Measurements from ENCODE around the gene ANKRD40. TPM values are rescaled to one million over a fixed set of nuclear protein-coding genes. Genes with fewer than 3 reads are reported as not detected.
"Not testable (repeated sequence)": the region's sequence is repeated elsewhere in the genome, so short reads cannot be mapped to it uniquely, and the experiment has no call there.

The ANKRD40 gene, protein sequence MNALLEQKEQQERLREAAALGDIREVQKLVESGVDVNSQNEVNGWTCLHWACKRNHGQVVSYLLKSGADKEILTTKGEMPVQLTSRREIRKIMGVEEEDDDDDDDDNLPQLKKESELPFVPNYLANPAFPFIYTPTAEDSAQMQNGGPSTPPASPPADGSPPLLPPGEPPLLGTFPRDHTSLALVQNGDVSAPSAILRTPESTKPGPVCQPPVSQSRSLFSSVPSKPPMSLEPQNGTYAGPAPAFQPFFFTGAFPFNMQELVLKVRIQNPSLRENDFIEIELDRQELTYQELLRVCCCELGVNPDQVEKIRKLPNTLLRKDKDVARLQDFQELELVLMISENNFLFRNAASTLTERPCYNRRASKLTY
- polyA plus RNA-seq (2013, experiment 1 of 2; ENCODE audit: insufficient read length): 35.6 TPM
- polyA plus RNA-seq (2013, experiment 2 of 2; ENCODE audit: insufficient read length): 36.4 TPM

DNA sequence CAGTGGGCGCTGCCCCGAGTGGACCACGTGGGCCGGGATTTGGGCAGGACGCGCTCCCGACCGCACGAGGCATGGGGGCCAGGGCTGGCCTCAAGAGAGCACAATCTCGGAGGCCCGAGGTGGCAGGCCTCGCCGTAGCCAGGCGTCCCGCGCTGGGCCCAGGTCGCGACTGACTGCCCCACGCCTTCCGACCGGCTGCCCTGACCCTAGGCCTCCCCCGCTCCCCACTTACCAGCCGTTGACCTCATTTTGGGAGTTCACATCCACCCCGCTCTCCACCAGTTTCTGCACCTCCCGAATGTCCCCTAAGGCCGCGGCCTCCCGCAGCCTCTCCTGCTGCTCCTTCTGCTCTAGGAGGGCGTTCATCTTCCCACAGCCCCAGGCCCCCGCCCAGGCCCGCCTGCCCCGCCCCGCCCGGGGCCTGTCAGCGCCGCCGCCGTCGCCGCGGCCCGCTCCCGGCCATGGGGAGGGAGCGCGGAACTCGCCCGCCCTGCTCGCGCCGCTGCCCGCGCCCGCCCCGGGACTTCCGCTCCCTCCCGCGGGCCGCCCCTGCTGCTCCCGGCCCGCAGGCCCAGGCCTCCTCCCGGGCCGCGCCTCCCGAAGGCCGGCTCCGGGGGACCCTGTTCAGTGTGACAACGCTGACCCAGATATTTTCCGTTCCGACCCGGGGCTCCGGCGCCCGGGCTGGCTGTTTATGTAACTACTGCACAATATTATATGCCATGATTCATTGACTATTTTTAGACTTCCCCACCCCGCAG, at the start of gene ANKRD40:
TSS of gene ANKRD40 (minus strand) at position 626 of the 761 bp plus-strand sequence. CDS start at position 366, 260 bp downstream.
- peak; percentile 94 for DNase-seq

DNA sequence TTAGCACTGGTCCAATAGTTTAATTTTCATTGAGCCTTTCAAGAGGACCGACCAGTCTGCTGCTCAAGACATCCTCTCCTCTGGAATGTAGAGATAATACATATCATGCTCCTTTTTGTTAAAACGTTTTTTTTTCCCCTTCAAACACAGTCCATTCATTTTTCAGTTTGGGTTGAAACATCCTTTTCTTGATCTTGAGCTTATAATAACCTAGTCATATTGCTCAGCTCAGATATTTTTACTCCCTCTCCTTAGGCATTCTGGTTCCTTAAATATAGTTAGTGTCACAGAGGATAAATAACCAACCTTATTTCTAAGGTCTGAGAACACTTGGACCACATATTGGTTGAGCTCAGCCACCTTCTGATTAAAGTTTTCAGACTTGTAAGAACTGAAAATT, 46.8 kb upstream of the ANKRD40 start:
- DNase-seq: no peak

DNA sequence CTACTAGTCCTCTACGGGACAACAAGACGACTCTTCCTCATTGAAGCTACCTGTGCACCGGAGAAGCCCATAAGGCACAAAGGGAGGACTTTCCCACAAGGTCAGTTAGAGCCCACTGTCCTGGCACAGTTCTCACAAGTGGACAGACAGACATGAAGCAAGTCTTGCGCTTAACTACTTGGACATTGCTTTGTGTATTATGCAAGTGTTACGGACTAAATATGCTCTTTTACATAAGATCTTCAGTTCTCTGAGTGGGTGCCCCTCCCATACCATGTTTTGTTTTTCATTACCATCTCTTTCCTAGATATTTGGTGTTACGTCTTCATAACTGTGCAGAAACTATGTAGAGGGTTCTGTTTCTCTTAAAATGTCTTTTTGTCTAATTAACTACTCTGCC, 41.5 kb upstream of the ANKRD40 start:
- DNase-seq: no peak

DNA sequence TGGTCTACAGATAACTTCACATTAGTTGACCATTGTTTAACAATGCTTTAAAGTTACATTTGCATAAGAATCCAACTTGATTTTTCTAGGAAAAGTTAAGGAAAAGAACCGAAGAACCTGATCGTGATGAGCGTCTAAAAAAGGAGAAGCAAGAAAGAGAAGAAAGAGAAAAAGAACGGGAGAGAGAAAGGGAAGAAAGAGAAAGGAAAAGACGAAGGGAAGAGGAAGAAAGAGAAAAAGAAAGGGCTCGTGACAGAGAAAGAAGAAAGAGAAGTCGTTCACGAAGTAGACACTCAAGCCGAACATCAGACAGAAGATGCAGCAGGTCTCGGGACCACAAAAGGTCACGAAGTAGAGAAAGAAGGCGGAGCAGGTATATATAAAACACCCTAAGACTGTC, 37.9 kb upstream of the ANKRD40 start:
- DNase-seq: no peak

DNA sequence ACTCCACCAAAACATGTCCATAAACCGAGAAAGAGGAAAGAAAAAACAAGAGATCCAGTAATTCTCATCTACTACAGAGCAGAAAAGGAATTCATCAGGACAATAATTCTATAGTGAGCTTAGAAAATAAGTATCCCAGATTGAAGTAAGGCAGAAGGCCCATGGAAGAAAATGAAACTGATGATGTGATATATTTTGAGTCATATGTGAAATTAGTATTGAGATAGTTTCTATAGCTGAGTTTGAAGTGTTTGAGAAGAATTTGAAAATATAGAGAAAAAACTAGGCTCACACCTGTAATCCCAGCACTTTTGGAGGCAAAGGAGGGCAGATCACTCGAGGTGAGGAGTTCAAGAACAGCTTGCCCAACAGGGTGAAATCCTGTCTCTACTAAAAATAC, 31.4 kb upstream of the ANKRD40 start:
- DNase-seq: no peak

DNA sequence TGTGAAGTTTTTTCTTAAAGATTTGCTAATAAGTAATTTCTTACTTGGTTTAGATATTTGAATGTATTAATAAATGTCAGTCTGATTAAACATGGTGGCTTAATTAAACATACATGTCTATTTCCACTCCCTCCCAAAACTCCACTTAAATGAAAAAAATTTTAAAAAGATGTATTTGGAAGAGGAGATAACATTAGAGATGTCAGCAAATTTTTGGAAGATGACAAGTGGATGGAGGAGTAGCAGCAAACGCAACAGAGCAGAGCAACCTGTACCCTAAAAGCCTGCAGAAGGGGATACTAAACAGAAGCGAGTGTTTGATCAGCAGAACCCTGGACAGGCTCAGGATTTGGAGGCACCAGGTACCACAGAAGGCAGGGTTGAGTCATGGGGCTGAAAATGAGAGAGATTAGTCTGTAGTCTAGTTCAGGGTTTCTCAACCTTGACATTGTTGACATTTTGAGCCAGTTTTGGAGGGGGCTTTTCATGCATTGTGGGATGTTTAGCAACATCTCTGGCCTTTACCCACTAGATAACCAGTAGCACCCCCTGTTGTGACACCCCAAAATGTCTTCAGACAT, 29.5 kb upstream of the ANKRD40 start:
- DNase-seq: no peak

DNA sequence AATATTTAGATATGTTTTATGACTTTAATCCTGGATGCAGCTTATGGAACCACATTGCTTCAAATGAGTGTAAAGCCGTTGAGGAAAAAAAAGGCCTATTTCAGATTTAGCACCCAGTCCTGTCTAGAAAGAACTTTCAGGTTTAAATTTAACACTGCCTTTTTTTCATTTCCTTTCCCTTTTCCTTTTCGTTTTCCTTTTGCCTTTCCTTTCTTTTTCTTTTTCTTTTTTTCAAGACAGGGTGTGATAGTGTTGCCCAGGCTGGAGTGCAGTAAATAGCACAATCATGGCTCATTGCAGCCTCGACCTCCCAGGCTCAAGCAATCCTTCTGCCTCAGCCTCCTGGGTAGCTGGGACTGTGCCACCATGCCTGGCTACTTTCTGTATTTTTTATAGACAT, 27.6 kb upstream of the ANKRD40 start:
- DNase-seq: no peak

DNA sequence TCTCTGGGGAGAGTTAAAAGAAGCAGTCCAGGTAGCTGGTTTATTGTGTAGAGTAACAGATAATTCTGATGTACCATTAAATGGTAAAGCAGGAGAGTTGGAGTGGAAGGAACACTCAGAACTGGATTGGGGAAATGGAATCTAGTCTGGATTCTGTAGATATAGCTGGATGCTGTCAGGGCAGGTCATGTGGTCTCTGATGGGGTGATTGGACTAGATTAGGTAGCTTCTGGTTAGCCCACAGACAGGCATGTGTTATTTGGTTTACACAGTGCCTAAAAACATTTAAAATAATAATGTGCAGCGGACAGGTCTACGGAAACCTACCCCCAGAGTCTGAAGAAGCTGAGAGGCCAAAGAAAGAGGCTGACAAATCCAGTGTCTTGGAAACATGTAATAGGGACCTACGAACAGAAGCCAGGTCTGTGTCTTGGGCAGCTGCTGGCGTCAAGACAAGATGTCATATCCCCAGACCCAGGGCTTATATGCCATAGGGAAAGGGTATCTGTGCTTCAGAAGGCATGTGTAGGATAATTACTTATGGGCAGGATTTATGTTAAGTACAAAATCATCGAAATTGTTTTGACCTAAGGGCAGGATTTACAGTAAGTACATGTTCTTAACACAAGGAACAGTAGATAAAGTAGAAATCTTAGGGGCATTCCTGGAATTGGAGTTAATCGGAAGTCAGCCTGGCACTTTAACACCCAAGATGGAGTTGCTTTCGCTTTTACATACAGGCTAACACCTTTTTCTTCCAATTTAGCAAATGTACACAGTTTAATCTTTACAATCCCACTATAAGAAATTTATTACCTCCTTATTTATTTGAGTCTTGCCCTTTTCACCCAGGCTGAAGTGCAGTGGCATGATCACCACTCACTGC, 24.1 kb upstream of the ANKRD40 start:
- no peak for DNase-seq

DNA sequence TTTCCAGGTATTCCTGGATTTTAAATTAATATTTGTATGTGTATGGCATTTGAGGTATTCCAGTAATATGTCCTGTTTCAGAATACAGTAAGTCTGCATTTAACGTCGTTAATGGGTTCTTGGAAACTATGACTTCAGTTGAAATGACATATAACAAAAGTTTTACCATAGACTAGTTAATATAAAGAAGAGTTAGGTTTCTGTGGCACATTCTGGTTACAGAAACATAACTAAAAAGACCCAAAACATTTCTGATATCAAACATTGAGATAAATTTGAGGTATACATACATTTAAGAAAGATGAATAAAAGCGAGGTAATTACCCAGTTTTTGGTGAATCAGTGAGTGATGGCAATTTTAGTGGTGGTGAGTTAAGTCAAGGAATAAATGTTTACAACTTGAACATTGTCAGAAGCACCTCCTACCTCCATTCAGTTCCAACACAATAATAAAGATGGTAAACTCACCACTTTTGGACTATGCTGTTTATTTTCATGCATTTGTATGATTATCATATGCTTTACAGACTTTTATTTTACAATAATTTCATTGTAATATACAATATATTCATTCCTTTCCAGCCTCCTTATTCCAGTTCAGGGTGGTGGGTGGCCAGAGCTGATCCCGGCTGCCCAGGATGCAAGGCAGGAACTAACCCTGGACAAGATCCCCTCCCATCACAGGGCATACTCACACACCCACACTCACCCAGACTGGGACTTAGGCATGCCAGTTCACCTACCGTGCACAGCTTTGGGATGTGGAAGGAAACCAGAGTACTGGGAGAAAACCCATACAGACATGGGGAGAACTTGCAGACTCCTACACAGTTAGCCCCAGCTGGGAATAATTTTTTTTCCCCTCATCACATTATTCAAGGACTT, 21.4 kb upstream of the ANKRD40 start:
- no peak for DNase-seq

DNA sequence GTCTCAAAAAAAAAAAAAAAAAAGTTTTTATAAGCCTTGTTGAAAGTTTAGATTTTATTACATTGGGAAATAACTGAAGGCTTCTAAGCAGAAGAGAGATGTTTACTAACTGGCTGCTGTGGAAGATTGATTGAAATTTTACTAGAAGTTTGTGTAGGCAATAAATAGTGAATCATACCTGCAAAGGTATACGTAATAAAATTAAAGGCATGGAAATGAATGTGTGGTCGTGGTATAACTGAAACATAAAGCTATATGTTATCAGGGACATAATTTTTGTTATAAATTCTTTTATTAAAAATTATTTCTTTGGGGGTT, 20.4 kb upstream of the ANKRD40 start:
- no peak for DNase-seq

DNA sequence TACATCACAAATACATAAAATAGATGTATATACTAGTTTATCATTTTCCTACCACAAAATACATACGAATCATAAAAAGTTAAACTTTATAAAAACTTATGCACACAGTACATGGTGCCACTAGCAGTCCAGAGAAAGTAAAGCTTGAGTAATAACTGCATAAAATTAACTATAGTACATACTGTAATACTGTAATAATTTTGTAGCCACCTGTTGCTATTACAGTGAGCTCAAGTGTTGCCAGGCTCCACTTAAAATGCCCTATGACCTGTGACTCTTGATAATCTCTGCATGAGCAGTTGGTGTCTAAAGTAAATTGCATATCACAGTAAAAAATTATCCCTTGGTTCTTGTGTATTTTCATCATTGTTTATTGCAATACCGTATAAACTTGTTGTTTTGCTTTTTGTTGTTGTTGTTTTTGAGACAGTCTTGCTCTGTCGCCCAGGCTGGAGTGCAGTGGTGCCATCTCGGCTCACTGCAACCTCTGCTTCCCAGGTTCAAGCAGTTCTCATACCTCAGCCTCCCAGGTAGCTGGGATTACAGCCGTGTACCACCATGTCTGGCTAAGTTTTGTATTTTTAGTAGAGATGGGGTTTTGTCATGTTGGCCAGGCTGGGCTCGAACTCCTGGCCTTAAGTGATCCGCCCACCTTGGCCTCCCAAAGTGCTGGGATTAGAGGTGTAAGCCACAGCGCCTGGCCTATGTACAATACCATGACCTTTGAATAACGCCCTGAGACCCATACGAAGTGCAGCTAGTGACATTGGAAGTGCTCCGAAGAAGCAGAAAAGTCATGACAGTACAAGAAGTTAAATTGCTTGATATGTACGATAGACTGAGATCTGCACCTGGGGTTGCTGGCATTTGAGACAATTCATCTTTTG, 18.3 kb upstream of the ANKRD40 start:
- no peak for DNase-seq

DNA sequence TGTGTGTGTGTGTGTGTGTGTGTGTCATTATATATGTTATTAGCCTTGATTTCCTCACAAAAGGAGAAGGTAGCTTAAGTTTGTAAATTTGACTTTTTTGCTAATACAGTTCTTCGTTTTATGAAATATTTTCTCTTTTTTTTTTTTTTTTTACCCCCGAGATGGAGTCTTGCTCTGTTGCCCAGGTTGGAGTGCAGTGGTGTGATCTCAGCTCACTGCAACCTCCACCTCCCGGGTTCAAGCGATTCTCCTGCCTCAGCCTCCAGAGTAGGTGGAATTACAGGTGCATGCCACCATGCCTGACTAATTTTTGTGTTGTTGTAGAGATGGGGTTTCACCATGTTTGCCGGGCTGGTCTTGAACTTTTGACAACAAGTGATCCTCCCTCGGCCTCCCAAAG, 16.9 kb upstream of the ANKRD40 start:
- DNase-seq: not testable (repeated sequence)

DNA sequence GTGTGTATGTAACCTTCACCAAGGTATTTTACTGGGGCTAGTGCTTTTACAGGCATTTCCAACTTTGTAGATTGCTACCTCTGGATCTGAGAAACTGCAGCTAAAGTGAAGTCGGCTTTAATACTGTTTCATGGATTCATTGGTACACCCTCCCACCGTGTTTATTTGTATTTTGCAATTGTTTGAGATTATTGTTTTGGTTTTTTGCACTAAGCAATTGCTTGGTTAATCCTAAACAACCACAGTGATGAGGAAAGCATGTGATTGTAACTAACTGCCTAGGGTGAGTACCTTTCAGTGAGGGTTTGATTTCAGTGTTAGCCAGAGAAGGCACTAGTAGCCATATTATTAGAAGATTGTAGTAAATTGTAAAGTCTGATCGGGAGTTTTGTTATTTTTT, 15.0 kb upstream of the ANKRD40 start:
- DNase-seq: no peak

DNA sequence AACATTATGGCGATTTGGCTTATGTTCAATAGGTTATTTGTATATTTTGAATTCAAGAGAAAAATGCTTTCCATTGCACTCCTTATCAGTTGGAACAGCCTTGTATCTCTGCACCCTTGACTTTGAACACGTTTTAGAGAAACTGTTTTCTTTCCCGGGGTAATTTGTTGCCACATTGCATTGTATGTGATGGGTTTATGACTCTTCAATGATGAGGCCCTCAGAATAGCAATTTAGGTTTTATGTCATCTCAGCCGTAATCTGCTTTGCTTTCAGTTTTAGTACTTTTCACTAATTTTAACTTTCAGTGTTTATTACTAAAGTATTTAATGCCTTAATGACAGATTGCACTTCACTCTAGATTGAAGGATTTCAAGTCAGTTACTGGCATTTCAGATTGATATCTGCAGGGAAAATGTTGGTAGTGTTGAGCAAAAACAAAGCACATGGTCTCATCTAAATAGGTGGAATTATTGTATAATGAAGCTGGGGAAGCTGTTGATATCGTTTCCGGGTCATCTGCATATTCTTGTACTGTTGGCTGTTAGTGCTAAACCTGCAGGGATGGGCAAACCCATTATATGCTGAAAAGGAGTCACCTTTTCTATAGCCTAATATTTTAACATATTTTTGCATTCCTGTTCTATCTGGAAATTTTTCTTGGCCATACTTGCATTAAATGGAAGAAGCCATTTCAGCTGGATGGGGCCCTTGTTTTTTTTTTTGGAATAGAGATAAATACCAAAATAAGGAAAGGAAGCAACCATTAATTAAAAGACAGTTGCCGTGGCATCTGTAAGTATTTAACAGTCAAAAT, 13.7 kb upstream of the ANKRD40 start:
- DNase-seq: no peak

DNA sequence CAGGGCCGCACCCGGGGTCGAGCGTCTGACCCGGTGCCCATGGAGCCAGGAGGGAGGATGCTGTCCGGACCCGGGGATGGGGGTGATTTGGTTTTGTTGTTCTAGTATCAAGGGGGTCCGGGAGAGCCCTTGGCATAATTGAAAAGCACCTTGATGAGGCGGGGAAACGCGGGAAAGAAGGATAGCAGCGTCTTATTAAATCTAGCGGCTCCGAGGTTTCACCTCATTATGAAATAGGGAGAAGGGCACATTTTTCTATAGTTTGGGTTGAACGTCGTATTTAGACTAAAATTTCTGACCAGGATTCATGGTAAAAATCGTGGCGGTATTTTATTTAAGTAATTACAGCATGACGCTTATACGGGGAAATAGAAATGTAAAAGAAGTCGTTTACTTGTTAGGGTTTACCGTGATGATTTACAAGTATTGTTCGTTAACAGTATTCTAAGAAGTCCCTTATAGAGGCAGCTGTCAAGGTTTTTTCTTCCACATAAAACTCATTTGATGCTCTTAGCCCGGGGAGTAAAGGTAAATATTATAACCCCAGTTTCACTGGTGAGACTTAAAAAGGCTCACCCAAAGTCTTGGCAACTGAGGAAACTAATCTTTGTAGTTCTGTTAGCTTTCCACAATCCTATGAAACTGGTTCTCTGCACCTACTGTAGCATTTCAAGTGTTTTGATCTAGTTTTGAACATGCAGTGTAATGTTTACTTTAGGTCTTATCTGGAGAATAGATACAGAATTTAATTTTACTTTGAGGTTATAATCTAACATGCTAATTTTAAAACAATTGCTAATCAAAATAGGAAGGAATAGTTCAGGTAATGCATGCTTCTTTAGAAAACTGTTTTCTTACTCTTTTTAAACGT, 12.4 kb upstream of the ANKRD40 start:
- DNase-seq: no peak

DNA sequence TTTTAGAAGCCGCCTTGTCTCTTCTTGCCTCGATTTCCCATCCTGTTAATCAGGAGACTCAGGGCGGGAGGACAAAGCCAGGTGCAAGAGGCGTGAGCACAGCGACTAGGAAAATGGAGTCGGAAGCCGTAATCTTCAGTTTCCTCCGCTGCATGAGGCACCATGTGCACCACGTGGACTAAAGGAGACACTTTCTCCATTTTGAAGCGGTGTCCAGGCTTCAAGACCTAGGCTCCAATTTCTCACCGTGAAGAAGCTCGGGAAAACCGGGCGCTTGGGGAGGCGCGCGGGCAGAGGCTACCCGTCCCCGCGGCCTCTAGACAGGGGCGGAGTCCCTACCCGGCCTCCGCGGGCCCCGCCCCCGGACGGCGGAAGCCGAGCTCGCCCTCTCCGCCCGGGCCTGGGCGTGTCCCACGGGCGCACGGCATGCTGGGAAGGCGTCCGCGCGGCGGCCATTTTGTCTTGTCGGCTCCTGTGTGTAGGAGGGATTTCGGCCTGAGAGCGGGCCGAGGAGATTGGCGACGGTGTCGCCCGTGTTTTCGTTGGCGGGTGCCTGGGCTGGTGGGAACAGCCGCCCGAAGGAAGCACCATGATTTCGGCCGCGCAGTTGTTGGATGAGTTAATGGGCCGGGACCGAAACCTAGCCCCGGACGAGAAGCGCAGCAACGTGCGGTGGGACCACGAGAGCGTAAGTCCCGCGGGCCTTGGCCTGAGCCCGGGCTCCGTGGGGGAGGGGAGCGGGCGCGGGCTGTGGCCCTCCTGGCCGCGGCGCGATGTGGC, 11.6 kb upstream of the ANKRD40 start, which contains the start of gene LUC7L3:
TSS of gene LUC7L3 (plus strand) at position 460 of the 780 bp plus-strand sequence. CDS start at position 590, 130 bp downstream.
- peak; percentile 94 for DNase-seq

DNA sequence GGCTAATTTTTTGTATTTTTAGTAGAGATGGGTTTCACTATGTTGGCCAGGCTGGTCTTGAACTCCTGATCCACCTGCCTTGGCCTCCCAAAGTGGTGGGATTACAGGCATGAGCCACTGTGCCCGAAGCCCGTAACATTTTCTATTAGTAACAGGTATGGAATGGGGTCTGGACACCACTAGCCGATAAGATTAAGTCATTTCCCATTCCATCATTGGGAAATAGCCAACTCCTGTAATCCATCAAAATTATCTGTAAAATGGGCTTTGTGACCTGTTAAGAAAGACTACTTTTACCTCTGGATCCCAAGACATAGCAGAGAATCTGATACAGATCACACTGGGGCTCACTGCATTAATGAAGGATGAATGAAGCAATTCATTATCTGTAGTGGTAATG, 7.8 kb upstream of the ANKRD40 start:
- no peak for DNase-seq

DNA sequence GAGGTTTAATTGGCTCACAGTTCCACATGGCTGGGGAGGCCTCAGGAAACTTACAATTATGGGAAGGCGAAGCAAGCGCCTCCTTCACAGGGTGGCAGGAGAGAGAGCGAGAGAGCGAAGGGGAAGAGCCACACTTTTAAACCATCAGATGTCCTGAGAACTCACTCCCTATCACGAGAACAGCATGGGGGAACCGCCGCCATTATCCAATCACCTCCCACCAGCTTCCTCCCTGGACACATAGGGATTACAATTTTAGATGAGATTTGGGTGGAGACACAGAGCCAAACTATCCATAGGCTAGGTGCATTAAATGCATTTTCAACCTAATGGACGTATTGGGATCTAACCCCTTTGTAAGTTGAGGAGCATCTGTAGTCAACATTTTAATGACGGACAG, 4.9 kb upstream of the ANKRD40 start:
- DNase-seq: no peak

All from fibroblast of skin of abdomen (primary cell).